DMS 273 (cell line): Measurements from ENCODE around the gene HACD3.
"Not testable (repeated sequence)": the region's sequence is repeated elsewhere in the genome, so short reads cannot be mapped to it uniquely, and the experiment has no call there.

Experiments used
- DNase-seq: peaks from one replicate; lab custom pipeline; 2025; ENCODE audit not compliant: unreplicated experiment; lab: John Stamatoyannopoulos, UW

The HACD3 gene

GRCh38 chr15:65549288-65549687, 19.0 kb downstream of the HACD3 start:
- not testable (repeated sequence) for DNase-seq

- no peak for DNase-seq
Observed at GRCh38 chr15:65550681-65551098, 20.4 kb downstream of the HACD3 start.

GRCh38 chr15:65551183-65551582, 20.9 kb downstream of the HACD3 start:
- DNase-seq = no peak

- not testable (repeated sequence) for DNase-seq
Observed at GRCh38 chr15:65552851-65553250, 22.6 kb downstream of the HACD3 start.

GRCh38 chr15:65553691-65554090, 23.4 kb downstream of the HACD3 start:
- peak; percentile 21 for DNase-seq

GRCh38 chr15:65556622-65557021, 26.4 kb downstream of the HACD3 start:
- no peak for DNase-seq

GRCh38 chr15:65558336-65558735, 28.1 kb downstream of the HACD3 start:
- no peak for DNase-seq

- no peak for DNase-seq
Observed at GRCh38 chr15:65558997-65559760, 28.9 kb downstream of the HACD3 start.

GRCh38 chr15:65559941-65560340, 29.7 kb downstream of the HACD3 start:
- DNase-seq = no peak

- DNase-seq = no peak
Observed at GRCh38 chr15:65561934-65562333, 31.7 kb downstream of the HACD3 start.

- no peak for DNase-seq
Observed at GRCh38 chr15:65569728-65570127, 39.5 kb downstream of the HACD3 start.

GRCh38 chr15:65571971-65572370, 41.7 kb downstream of the HACD3 start:
- no peak for DNase-seq

- no peak for DNase-seq
Observed at GRCh38 chr15:65576664-65577063, 46.4 kb downstream of the HACD3 start.

- DNase-seq = no peak
Observed at GRCh38 chr15:65577129-65577996, 47.1 kb downstream of the HACD3 start.

- DNase-seq = no peak
Observed at GRCh38 chr15:65578904-65579728, 48.9 kb downstream of the HACD3 start.

- no peak for DNase-seq
Observed at GRCh38 chr15:65579762-65580161, 49.5 kb downstream of the HACD3 start.

- no peak for DNase-seq
Observed at GRCh38 chr15:65580287-65580686, 50.0 kb downstream of the HACD3 start.

- DNase-seq = no peak
Observed at GRCh38 chr15:65583701-65584100, 53.4 kb downstream of the HACD3 start.

GRCh38 chr15:65584241-65584640, 54.0 kb downstream of the HACD3 start:
- no peak for DNase-seq

GRCh38 chr15:65587094-65587493, 56.8 kb downstream of the HACD3 start:
- no peak for DNase-seq

GRCh38 chr15:65595960-65596359, 65.7 kb downstream of the HACD3 start:
- DNase-seq = peak; percentile 37
